ENCODE measurements around the gene UPK3A. TPM values are rescaled to one million over a fixed set of nuclear protein-coding genes. Genes with fewer than 3 reads are reported as not detected.
A peak's percentile ranks its signal among the peaks of the same experiment; 100 is the strongest.

Gene UPK3A
- total and polyA plus RNA-seq, 10 of the 15 experiments (the other 5 are each of a cell fraction or from before 2014, with no cell fraction given) = not detected

- H3K79me2 ChIP-seq (ENCODE audit: control insufficient read depth, insufficient read depth, low read length) = peaks cover 14% of the 10 kb centered on the region
- H3K27me3 ChIP-seq (replicated peaks in 1 of 2; ENCODE audit: control insufficient read depth in 2 of 2, insufficient read depth in 2 of 2, low read length in 1 of 2) = no peaks in the 10 kb centered on the region
- POLR2A ChIA-PET = interaction anchor here (0.6 to 1.1 kb wide), 2 partner anchors 10 to 40 kb away, joined by 4 read pairs; no protein-coding TSS in a partner anchor
- RAD21 ChIA-PET (ENCODE audit: unreplicated experiment) = interaction anchor here (1.6 kb wide), 1 partner anchor 8 kb away, joined by 6 read pairs; no protein-coding TSS in a partner anchor
- no peak overlapping the region for H2AFZ ChIP-seq (ENCODE audit: control insufficient read depth, low read depth, low read length)
- no peak overlapping the region for H3K9ac ChIP-seq (ENCODE audit: control insufficient read depth, insufficient read depth, low read length)
- CTCF ChIA-PET = interaction anchor here (1.0 kb wide), 1 partner anchor 11 kb away, joined by 3 read pairs; no protein-coding TSS in a partner anchor
- peak overlapping the region; percentile 60; the same call in 1 of the 2 replicates for H3K4me2 ChIP-seq (ENCODE audit: control insufficient read depth, insufficient read depth)
- BruUV-seq (replicated peaks) = no TSS peak
- 70% methylated on average over 5 of the region's 5 CpGs for WGBS (ENCODE audit: insufficient coverage, insufficient replicate concordance, low lambda C conversion rate, missing lambda C conversion rate)
- in situ Hi-C loops (cut with MboI) (no loop called here), intact Hi-C loops (cut with micrococcal nuclease; ENCODE audit: unreplicated experiment) (loop anchor here (5.0 kb wide), 1 partner anchor 37 kb away; the partner anchor contains the start of gene UPK3A)
- H3K36me3 ChIP-seq (ENCODE audit: control insufficient read depth in 2 of 2, insufficient read depth in 2 of 2, low read length in 1 of 2) = peaks cover 7 to 11% of the 10 kb centered on the region in 2 experiments; a peak in 3 of 4 replicates
- peak overlapping the region; percentile 87 for H3K27ac ChIP-seq (ENCODE audit: control insufficient read depth, insufficient read depth)
- DNase-seq (ENCODE audit: low read depth, low spot score) = no peak
- H3K9me3 ChIP-seq (replicated peaks; ENCODE audit: control insufficient read depth, insufficient read depth, low read length) = no peaks in the 10 kb centered on the region
- SMC1A ChIA-PET (ENCODE audit: uncharacterized antibody, unreplicated experiment) = interaction anchor here (0.9 to 1.8 kb wide), 2 partner anchors 8 to 11 kb away, joined by 3 to 5 read pairs; no protein-coding TSS in a partner anchor
- FAIRE-seq = no peak
- H3K4me3 ChIP-seq = no peak overlapping the region
- H4K20me1 ChIP-seq (ENCODE audit: control insufficient read depth, insufficient read depth) = peaks cover 2% of the 10 kb centered on the region; the same call in 1 of the 2 replicates
- H3K4me1 ChIP-seq (ENCODE audit: control insufficient read depth, insufficient read depth, low read length) = peaks cover 20% of the 10 kb centered on the region
- peak; percentile 28 for ATAC-seq
- 0 out of 2 replicates have a peak, but pooled peaks have one; percentile 6 for TF ChIP-seq ZNF687 (IDR thresholded peaks at IDR 0.05)
- 0 out of 4 replicates have a peak, but pooled peaks of 1 of the 2 experiments have one; percentile 5 for TF ChIP-seq IKZF2 (IDR thresholded peaks at IDR 0.05)
- no peak for TF ChIP-seq RFX5 (IDR thresholded peaks at IDR 0.05; ENCODE audit: low read depth, low read length)
- no peak for TF ChIP-seq MEF2B (IDR thresholded peaks at IDR 0.05; ENCODE audit: partially characterized antibody, poor library complexity, severe bottlenecking)
- 0 out of 2 replicates have a peak, but pooled peaks have one; percentile 2 for TF ChIP-seq RB1 (IDR thresholded peaks at IDR 0.05; ENCODE audit: borderline replicate concordance)
- no peak for TF ChIP-seq HDAC6 (IDR thresholded peaks at IDR 0.05; ENCODE audit: unreplicated experiment)
- TF ChIP-seq CREB1 (IDR thresholded peaks at IDR 0.05; ENCODE audit: low read depth) = no peak
- no peak for TF ChIP-seq CHD4 (IDR thresholded peaks at IDR 0.05)
- no peak for TF ChIP-seq NR2C1 (IDR thresholded peaks at IDR 0.05)
- no peak for TF ChIP-seq ETV6 (conservative IDR thresholded peaks at IDR 0.05 in 1 of 2, IDR thresholded peaks at IDR 0.05 in 1 of 2; ENCODE audit: borderline replicate concordance in 1 of 2, low read depth in 1 of 2)
- 0 out of 2 replicates have a peak, but pooled peaks have one; percentile 10 for TF ChIP-seq ZBTB40 (IDR thresholded peaks at IDR 0.05; ENCODE audit: borderline replicate concordance)
- TF ChIP-seq SMARCA5 (IDR thresholded peaks at IDR 0.05) = peak; percentile 85
- TF ChIP-seq ZZZ3 (IDR thresholded peaks at IDR 0.05; ENCODE audit: control insufficient read depth, insufficient read length, low read depth) = no peak
- no peak for TF ChIP-seq SP1 (IDR thresholded peaks at IDR 0.05; ENCODE audit: low read depth, low read length)
- no peak for TF ChIP-seq ASH2L (IDR thresholded peaks at IDR 0.05; ENCODE audit: borderline replicate concordance, low read depth)
Observed at GRCh38 chr22:45319324-45319685, 34.6 kb downstream of the UPK3A start.
